Type B pancreatic cell (in vitro differentiated cells): ENCODE measurements around the gene MLXIP. TPM values are rescaled to one million over a fixed set of nuclear protein-coding genes. Genes with fewer than 3 reads are reported as not detected.

Source experiments
- DNase-seq: peaks from one replicate; pipeline ENCODE4 v3.0.0; 2021; ENCODE audit warnings: mixed read lengths; ENCODE audit not compliant: unreplicated experiment; ENCODE audit errors: extremely low spot score
- H3K27ac Mint-ChIP-seq: 2 replicates; pipeline ENCODE4 v1.8.0; 2021; ENCODE audit warnings: mild to moderate bottlenecking, mixed read lengths
- H3K27me3 Mint-ChIP-seq: 2 replicates; pipeline ENCODE4 v1.8.0; 2021; ENCODE audit warnings: mixed read lengths
- H3K36me3 Mint-ChIP-seq: 2 replicates; pipeline ENCODE4 v1.8.0; 2021; ENCODE audit warnings: mixed read lengths
- H3K4me1 Mint-ChIP-seq: one replicate; pipeline ENCODE4 v1.8.0; 2021; ENCODE audit warnings: mixed read lengths; ENCODE audit not compliant: unreplicated experiment
- H3K4me3 Mint-ChIP-seq: 2 replicates; pipeline ENCODE4 v1.8.0; 2021; ENCODE audit warnings: mild to moderate bottlenecking, mixed read lengths
- H3K9me3 Mint-ChIP-seq: 2 replicates; pipeline ENCODE4 v1.8.0; 2021; ENCODE audit warnings: mixed read lengths
- CTCF ChIP-seq: fragments of 200-600 bp; sonication (generic); conservative IDR thresholded peaks from 2 replicates; pipeline ENCODE4 v1.5.0; 2021; ENCODE audit warnings: antibody characterized with exemption, mild to moderate bottlenecking
- total RNA-seq: library from RNA; stranded (reverse); gene quantifications from 2 replicates; pipeline ENCODE4 v1.2.1, GENCODE V29; 2021; ENCODE audit warnings: low replicate concordance

MLXIP gene
- total RNA-seq, 1 donor from 2014 or later, result 44.5 TPM

DNA sequence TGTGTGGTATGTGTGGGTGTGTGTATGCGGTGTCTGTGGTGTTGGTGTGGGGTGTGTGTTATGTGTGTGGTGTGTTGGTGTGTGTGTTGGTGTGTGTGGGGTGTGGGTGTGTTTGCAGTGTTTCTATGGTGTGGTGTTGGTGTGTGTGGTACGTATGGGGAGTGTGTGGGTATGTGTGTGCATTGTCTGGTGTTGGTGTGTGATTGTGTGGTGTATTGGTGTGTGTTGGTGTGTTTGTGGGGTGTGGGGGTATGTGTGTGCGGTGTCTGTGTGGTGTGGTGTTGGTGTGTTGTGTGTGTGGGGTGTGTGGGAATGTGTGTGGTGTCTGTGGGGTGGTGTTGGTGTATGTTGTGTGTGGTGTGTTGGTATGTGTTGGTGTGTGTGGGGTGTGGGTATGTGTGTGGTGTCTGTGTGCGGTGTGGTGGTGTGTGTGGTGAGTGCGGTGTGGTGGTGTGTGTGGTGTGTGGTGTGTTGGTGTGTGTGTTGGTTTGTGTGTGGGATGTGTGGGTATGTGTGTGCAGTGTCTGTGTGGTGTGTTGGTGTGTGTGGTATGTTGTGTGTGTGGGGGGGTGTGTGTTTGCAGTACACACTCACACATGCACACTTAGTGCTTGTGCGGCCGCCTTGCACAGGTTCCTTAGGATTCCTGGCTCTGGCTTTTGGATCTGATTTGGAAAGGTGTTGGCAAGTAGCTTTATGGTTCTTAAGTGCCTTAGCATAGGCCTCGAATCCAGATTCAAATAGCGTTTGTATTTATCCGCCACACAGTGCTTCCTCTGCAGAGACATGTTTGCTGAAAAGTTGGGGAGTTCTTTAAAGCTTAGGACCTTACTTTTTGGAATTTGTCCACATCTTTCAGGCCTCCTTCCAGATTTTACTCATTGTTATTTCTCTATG, 16.4 kb downstream of the MLXIP start:
- no peak for DNase-seq
- TF ChIP-seq CTCF, result no peak
- H3K27me3 Mint-ChIP-seq, result no peaks in the 10 kb centered on the region
- no peak overlapping the region for H3K4me3 Mint-ChIP-seq
- H3K36me3 Mint-ChIP-seq, result peaks cover 7% of the 10 kb centered on the region
- peaks cover 36% of the 10 kb centered on the region for H3K4me1 Mint-ChIP-seq
- no peaks in the 10 kb centered on the region for H3K9me3 Mint-ChIP-seq
- H3K27ac Mint-ChIP-seq, result no peak overlapping the region

GRCh38 chr12:122096014-122096413, 17.5 kb downstream of the MLXIP start:
- Mint-ChIP-seq H3K27ac (peak overlapping the region; percentile 43), H3K4me1 (peaks cover 37% of the 10 kb centered on the region), H3K36me3 (peaks cover 3% of the 10 kb centered on the region), H3K9me3 (no peaks in the 10 kb centered on the region), H3K4me3 (no peak overlapping the region), H3K27me3 (no peaks in the 10 kb centered on the region)
- no peak for TF ChIP-seq CTCF
- DNase-seq, result no peak

- Mint-ChIP-seq H3K27me3 (no peaks in the 10 kb centered on the region), H3K9me3 (no peaks in the 10 kb centered on the region), H3K36me3 (peaks cover 3% of the 10 kb centered on the region), H3K4me1 (peaks cover 37% of the 10 kb centered on the region), H3K27ac (peak overlapping the region; percentile 43), H3K4me3 (peak overlapping the region; percentile 54)
- no peak for DNase-seq
- TF ChIP-seq CTCF, result no peak
Observed at GRCh38 chr12:122096591-122097149, 18.1 kb downstream of the MLXIP start.

DNA sequence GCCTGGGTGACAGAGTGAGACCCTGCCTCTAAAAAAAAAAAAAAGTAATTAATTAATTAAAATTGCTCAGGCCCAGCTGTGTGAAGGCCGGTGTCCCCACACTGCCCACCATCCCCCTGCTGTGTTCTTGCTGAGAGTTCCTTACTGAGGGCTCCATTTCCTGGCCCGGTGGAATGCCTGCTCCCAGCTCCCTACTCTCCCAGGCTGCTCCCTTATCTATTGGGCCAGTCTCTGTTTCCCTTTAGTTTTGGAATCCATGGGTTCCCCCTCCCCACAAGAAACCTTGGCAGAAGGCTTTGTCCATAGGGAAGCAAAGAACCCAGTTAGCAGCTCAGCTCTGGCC, 19.0 kb downstream of the MLXIP start:
- peaks cover 2% of the 10 kb centered on the region for H3K9me3 Mint-ChIP-seq
- TF ChIP-seq CTCF, result no peak
- no peak for DNase-seq
- H3K27ac Mint-ChIP-seq, result peak overlapping the region; percentile 94
- peaks cover 5% of the 10 kb centered on the region for H3K36me3 Mint-ChIP-seq
- H3K4me3 Mint-ChIP-seq, result peak overlapping the region; percentile 67
- H3K4me1 Mint-ChIP-seq, result peaks cover 37% of the 10 kb centered on the region
- no peaks in the 10 kb centered on the region for H3K27me3 Mint-ChIP-seq

DNA sequence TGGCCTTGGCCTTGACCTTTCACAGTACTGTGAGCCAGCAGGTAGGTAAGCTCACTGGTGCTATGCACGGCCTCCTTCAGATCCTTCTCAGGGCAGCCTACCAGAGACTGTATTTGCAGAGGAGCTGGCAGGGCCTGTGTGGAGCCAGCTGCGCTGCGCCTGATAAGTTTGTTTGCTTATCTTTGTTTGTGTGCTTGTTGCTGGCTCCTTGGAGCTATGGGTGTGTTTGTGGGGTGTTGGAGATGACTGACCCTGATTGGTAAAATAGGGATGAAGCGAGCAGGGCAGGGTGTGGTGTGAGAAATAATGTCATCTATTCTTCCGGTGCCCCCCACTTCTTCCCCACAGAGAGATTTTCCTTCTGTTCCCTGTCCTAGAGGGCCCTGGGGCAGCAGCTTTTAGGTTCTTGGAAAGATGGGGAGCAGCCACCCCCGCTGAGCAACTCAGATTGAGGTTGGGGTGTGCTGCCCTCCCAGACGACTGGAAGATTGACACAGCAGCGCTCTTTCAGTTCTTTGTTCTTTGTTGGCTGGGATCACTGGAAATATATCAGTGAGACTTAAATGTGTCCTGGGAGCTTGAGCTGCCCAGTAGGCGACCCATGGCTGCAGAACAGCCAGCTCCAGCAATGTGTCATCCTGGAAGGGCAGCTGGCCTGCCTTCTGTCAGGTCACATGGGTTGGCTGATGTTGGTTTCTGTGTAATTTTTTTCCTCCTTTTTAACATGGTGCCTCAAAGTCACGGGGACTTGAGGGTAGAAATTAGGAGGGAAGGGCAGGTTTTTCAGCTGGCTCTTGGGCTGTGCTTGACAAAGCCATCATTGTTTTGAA, 19.6 kb downstream of the MLXIP start:
- Mint-ChIP-seq H3K27ac (peak overlapping the region; percentile 94), H3K36me3 (peaks cover 7% of the 10 kb centered on the region), H3K9me3 (peaks cover 3% of the 10 kb centered on the region), H3K4me1 (peaks cover 37% of the 10 kb centered on the region), H3K27me3 (no peaks in the 10 kb centered on the region), H3K4me3 (peak overlapping the region; percentile 67)
- TF ChIP-seq CTCF, result no peak
- DNase-seq, result no peak
